GM23338 (cell line): Measurements from ENCODE around the gene ARHGAP27. TPM values are rescaled to one million over a fixed set of nuclear protein-coding genes. Genes with fewer than 3 reads are reported as not detected.

ENCODE experiments used
- ATAC-seq: fragments of 200-7000 bp; cut with Tn5 transposase; 3 replicates; pipeline ENCODE4 v1.9.1; 2020
- DNase-seq: peaks from one replicate; pipeline ENCODE4 v3.0.0-alpha.2; 2015; ENCODE audit warnings: low spot score
- H2AFZ ChIP-seq: fragments of 200-600 bp; sonication (generic); 2 replicates; pipeline ENCODE4 v1.8.0; 2016; ENCODE audit warnings: antibody characterized with exemption, mild to moderate bottlenecking, moderate library complexity
- H3F3A ChIP-seq: fragments of 200-600 bp; sonication (generic); replicated peaks from 2 replicates; pipeline ENCODE4 v1.8.0; 2017; ENCODE audit warnings: antibody characterized with exemption, mixed run types, low read depth
- H3K27ac ChIP-seq: fragments of 200-600 bp; sonication (generic); 2 replicates; pipeline ENCODE4 v1.6.1; 2016; ENCODE audit warnings: low read depth
- H3K27me3 ChIP-seq: fragments of 200-600 bp; sonication (generic); 2 replicates; pipeline ENCODE4 v1.8.0; 2016; ENCODE audit warnings: mild to moderate bottlenecking, mixed run types, moderate library complexity; ENCODE audit not compliant: insufficient read depth
- H3K36me3 ChIP-seq: fragments of 200-600 bp; sonication (generic); 2 replicates; pipeline ENCODE4 v1.8.0; 2016; ENCODE audit warnings: mild to moderate bottlenecking; ENCODE audit not compliant: insufficient read depth
- H3K4me1 ChIP-seq: fragments of 200-600 bp; sonication (generic); 2 replicates; pipeline ENCODE4 v1.8.0; 2016; ENCODE audit warnings: mild to moderate bottlenecking, moderate library complexity; ENCODE audit not compliant: insufficient read depth
- H3K4me2 ChIP-seq: fragments of 200-600 bp; sonication (generic); 2 replicates; pipeline ENCODE4 v1.7.1; 2017; ENCODE audit warnings: mixed run types
- H3K4me3 ChIP-seq: fragments of 200-600 bp; sonication (generic); 2 replicates; pipeline ENCODE4 v1.6.1; 2016; ENCODE audit warnings: mixed run types
- H3K79me2 ChIP-seq: fragments of 200-600 bp; sonication (generic); replicated peaks from 2 replicates; pipeline ENCODE4 v1.8.0; 2017; ENCODE audit warnings: mild to moderate bottlenecking; ENCODE audit not compliant: insufficient read depth
- H3K9me2 ChIP-seq: fragments of 200-600 bp; sonication (generic); 2 replicates; pipeline ENCODE4 v1.8.0; 2017; ENCODE audit not compliant: insufficient read depth
- H4K20me1 ChIP-seq: fragments of 200-600 bp; sonication (generic); replicated peaks from 2 replicates; pipeline ENCODE4 v1.8.0; 2017; ENCODE audit warnings: mild to moderate bottlenecking; ENCODE audit not compliant: insufficient read depth
- H3K27ac Mint-ChIP-seq: 2 replicates; pipeline ENCODE4 v1.8.0; 2020; ENCODE audit warnings: inconsistent platforms, mild to moderate bottlenecking, moderate library complexity, mixed read lengths
- H3K27me3 Mint-ChIP-seq: 3 replicates; pipeline ENCODE4 v1.8.0; 2022; ENCODE audit warnings: low read depth, mild to moderate bottlenecking, moderate library complexity, mixed read lengths, inconsistent platforms; ENCODE audit not compliant: insufficient read depth, poor library complexity
- H3K36me3 Mint-ChIP-seq: 3 replicates; pipeline ENCODE4 v1.8.0; 2021; ENCODE audit warnings: low read depth, mild to moderate bottlenecking, inconsistent platforms, moderate library complexity, mixed read lengths
- H3K4me1 Mint-ChIP-seq: 3 replicates; pipeline ENCODE4 v1.8.0; 2020; ENCODE audit warnings: mild to moderate bottlenecking, inconsistent platforms, mixed read lengths
- H3K4me3 Mint-ChIP-seq: 3 replicates; pipeline ENCODE4 v1.8.0; 2021; ENCODE audit warnings: moderate library complexity, mild to moderate bottlenecking, inconsistent platforms, mixed read lengths
- H3K9me3 Mint-ChIP-seq: 3 replicates; pipeline ENCODE4 v1.8.0; 2020; ENCODE audit warnings: moderate library complexity, mild to moderate bottlenecking, inconsistent platforms, mixed read lengths
- CREB1 ChIP-seq: fragments of 250-450 bp; sonication (Bioruptor Pico); IDR thresholded peaks from 2 replicates; pipeline ENCODE4 v1.5.0; 2020; ENCODE audit warnings: low read depth, mild to moderate bottlenecking, moderate library complexity
- CTCF ChIP-seq, 2 experiments: fragments of 200-600 bp in 1 of 2; sonication (generic) in 1 of 2; conservative IDR thresholded peaks; 2 replicates each; pipeline versions ENCODE4 v1.5.1 to v1.6.1; 2016 to 2017; ENCODE audit warnings: antibody characterized with exemption in 2 of 2, low read depth in 2 of 2, mild to moderate bottlenecking in 2 of 2, moderate library complexity in 1 of 2
- ETS1 ChIP-seq: IDR thresholded peaks from 2 replicates; pipeline ENCODE4 v1.6.1; 2016; ENCODE audit warnings: antibody characterized with exemption
- EZH2 ChIP-seq: fragments of 200-600 bp; sonication (generic); IDR thresholded peaks from one replicate; pipeline ENCODE4 v1.8.0; 2017; ENCODE audit warnings: antibody characterized with exemption, mild to moderate bottlenecking, low read depth; ENCODE audit not compliant: unreplicated experiment
- EZH2phosphoT487 ChIP-seq: fragments of 200-600 bp; sonication (generic); IDR thresholded peaks from one replicate; pipeline ENCODE4 v1.8.1; 2018; ENCODE audit warnings: antibody characterized with exemption; ENCODE audit not compliant: unreplicated experiment
- NANOG ChIP-seq: IDR thresholded peaks from 2 replicates; pipeline ENCODE4 v1.6.1; 2016; ENCODE audit warnings: antibody characterized with exemption, borderline replicate concordance
- POLR2AphosphoS5 ChIP-seq: IDR thresholded peaks from 2 replicates; pipeline ENCODE4 v1.6.1; 2016; ENCODE audit warnings: antibody characterized with exemption, low read depth
- REST ChIP-seq: IDR thresholded peaks from one replicate; pipeline ENCODE4 v1.6.1; 2018; ENCODE audit warnings: antibody characterized with exemption; ENCODE audit not compliant: unreplicated experiment
- STAT1 ChIP-seq: IDR thresholded peaks from one replicate; pipeline ENCODE4 v1.6.1; 2016; ENCODE audit warnings: antibody characterized with exemption; ENCODE audit not compliant: unreplicated experiment
- polyA plus RNA-seq: library from polyadenylated mRNA; unstranded; fragments of >200 nt; fragmentation: Nextera tagmentation; extraction: Ambion mirVana; gene quantifications from 2 replicates; pipeline ENCODE4 v1.2.1, GENCODE V29; 2016
- total RNA-seq: library from RNA; depleted of rRNA; stranded (reverse); fragments of >200 nt; shearing (Covaris generic); gene quantifications from 2 replicates; pipeline ENCODE4 v1.2.3, GENCODE V29; 2014

The ARHGAP27 gene
- total and polyA plus RNA-seq, 2 experiments from 2014 or later, result 5.9 to 17.7 TPM

GRCh38 chr17:45431531-45432404 is 902 bp downstream of the ARHGAP27 start:
- peaks cover 51% of the 10 kb centered on the region for H3K27me3 Mint-ChIP-seq
- H3K27ac Mint-ChIP-seq, result no peak overlapping the region
- H3K9me2 ChIP-seq, result no peaks in the 10 kb centered on the region
- peak; percentile 61 for ATAC-seq
- no peaks in the 10 kb centered on the region for H4K20me1 ChIP-seq
- no peaks in the 10 kb centered on the region for H3K36me3 ChIP-seq
- no peak for TF ChIP-seq REST
- no peak; the same call in 1 of the 2 replicates for TF ChIP-seq CREB1 (CRISPR knock-in tag)
- TF ChIP-seq EZH2phosphoT487, result no peak
- no peak for TF ChIP-seq STAT1
- no peak for TF ChIP-seq NANOG
- peak; percentile 43 for TF ChIP-seq EZH2
- no peak for TF ChIP-seq ETS1
- H3K27me3 ChIP-seq, result peaks cover 47% of the 10 kb centered on the region
- peaks cover 10% of the 10 kb centered on the region for H3K4me1 ChIP-seq
- peaks cover 21% of the 10 kb centered on the region for H3F3A ChIP-seq
- H3K36me3 Mint-ChIP-seq, result peaks cover 3% of the 10 kb centered on the region; the same call in 1 of the 3 replicates
- DNase-seq, result peak; percentile 97
- peak overlapping the region; percentile 94 for H3K4me2 ChIP-seq
- peak overlapping the region; percentile 78 for H3K4me3 Mint-ChIP-seq
- peaks cover 33% of the 10 kb centered on the region for H3K4me1 Mint-ChIP-seq
- H3K9me3 Mint-ChIP-seq, result peaks cover 6% of the 10 kb centered on the region
- H3K79me2 ChIP-seq, result no peaks in the 10 kb centered on the region
- peak overlapping the region; percentile 94 for H2AFZ ChIP-seq
- no peak overlapping the region for H3K27ac ChIP-seq
- peak overlapping the region; percentile 84 for H3K4me3 ChIP-seq

- no peak overlapping the region for H3K27ac Mint-ChIP-seq
- H3K9me3 Mint-ChIP-seq, result peaks cover 6% of the 10 kb centered on the region
- Histone ChIP-seq H4K20me1 (no peaks in the 10 kb centered on the region), H3K9me2 (no peaks in the 10 kb centered on the region), H3K4me1 (peaks cover 10% of the 10 kb centered on the region), H3F3A (peaks cover 24% of the 10 kb centered on the region), H3K4me3 (peak overlapping the region; percentile 84), H3K27ac (no peak overlapping the region), H3K79me2 (no peaks in the 10 kb centered on the region), H3K36me3 (no peaks in the 10 kb centered on the region), H2AFZ (peak overlapping the region; percentile 94), H3K4me2 (peak overlapping the region; percentile 94), H3K27me3 (peaks cover 47% of the 10 kb centered on the region)
- peaks cover 53% of the 10 kb centered on the region for H3K27me3 Mint-ChIP-seq
- H3K4me3 Mint-ChIP-seq, result peak overlapping the region; percentile 78
- ATAC-seq (peak; percentile 22), DNase-seq (peak; percentile 86)
- peaks cover 3% of the 10 kb centered on the region; the same call in 1 of the 3 replicates for H3K36me3 Mint-ChIP-seq
- peaks cover 32% of the 10 kb centered on the region for H3K4me1 Mint-ChIP-seq
- TF ChIP-seq NANOG, result no peak
- TF ChIP-seq CTCF (conservative IDR thresholded peaks at IDR 0.05; ENCODE audit: low read depth in 2 of 2), result no peak
- TF ChIP-seq POLR2AphosphoS5, result no peak; the same call in 1 of the 2 replicates
Observed at GRCh38 chr17:45430738-45431530, 1.7 kb downstream of the ARHGAP27 start.
